CD4-positive, alpha-beta T cell treated with Interleukin-6 for 4 hours (primary cell): ENCODE results near the gene TMEM248.
A peak's percentile ranks its signal among the peaks of the same experiment; 100 is the strongest.
"Not testable (repeated sequence)": the region's sequence is repeated elsewhere in the genome, so short reads cannot be mapped to it uniquely, and the experiment has no call there.

Source experiments
- DNase-seq: peaks from one replicate; pipeline ENCODE4 v3.0.0-alpha.2; 2020; ENCODE audit warnings: mixed read lengths

TMEM248 gene

GRCh38 chr7:66952343-66953043, 31.5 kb downstream of the TMEM248 start:
- DNase-seq: no peak

- no peak for DNase-seq
These were observed 32.0 kb downstream of the TMEM248 start for GRCh38 chr7:66953044-66953427.

GRCh38 chr7:66957595-66958290, 36.7 kb downstream of the TMEM248 start:
- DNase-seq: no peak

GRCh38 chr7:66958538-66959350, 37.7 kb downstream of the TMEM248 start:
- no peak for DNase-seq

GRCh38 chr7:66960192-66960591, 39.2 kb downstream of the TMEM248 start:
- no peak for DNase-seq

- no peak for DNase-seq
These were observed 40.1 kb downstream of the TMEM248 start for GRCh38 chr7:66961096-66961495.

- DNase-seq: no peak
These were observed 43.4 kb downstream of the TMEM248 start for GRCh38 chr7:66964411-66964810.

GRCh38 chr7:66967029-66967428, 46.0 kb downstream of the TMEM248 start:
- no peak for DNase-seq

- not testable (repeated sequence) for DNase-seq
These were observed 48.0 kb downstream of the TMEM248 start for GRCh38 chr7:66969001-66969400.

GRCh38 chr7:66970310-66970709, 49.3 kb downstream of the TMEM248 start:
- DNase-seq: no peak

GRCh38 chr7:66974986-66975590, 54.1 kb downstream of the TMEM248 start:
- DNase-seq: no peak

- DNase-seq: not testable (repeated sequence)
These were observed 57.3 kb downstream of the TMEM248 start for GRCh38 chr7:66978312-66978711.

- not testable (repeated sequence) for DNase-seq
These were observed 58.0 kb downstream of the TMEM248 start for GRCh38 chr7:66979013-66979412.

GRCh38 chr7:66980336-66980735, 59.3 kb downstream of the TMEM248 start:
- not testable (repeated sequence) for DNase-seq

- not testable (repeated sequence) for DNase-seq
These were observed 68.5 kb downstream of the TMEM248 start for GRCh38 chr7:66989552-66989951.

- not testable (repeated sequence) for DNase-seq
These were observed 73.0 kb downstream of the TMEM248 start for GRCh38 chr7:66994051-66994450.

GRCh38 chr7:66994691-66995049, 73.6 kb downstream of the TMEM248 start:
- DNase-seq: peak; percentile 61

GRCh38 chr7:66995050-66995776, 74.2 kb downstream of the TMEM248 start, which contains the start of gene SBDS:
Gene SBDS (minus strand): TSS chr7:66995586. CDS start chr7:66995417, 169 bp downstream.
- DNase-seq: peak; percentile 95

- DNase-seq: peak; percentile 98
These were observed 75.6 kb downstream of the TMEM248 start, which contains the start of gene TYW1 for GRCh38 chr7:66996444-66997191. Gene TYW1 (plus strand): TSS chr7:66996833. CDS start chr7:66996979, 146 bp downstream.

- not testable (repeated sequence) for DNase-seq
These were observed 79.7 kb downstream of the TMEM248 start for GRCh38 chr7:67000601-67001258.

GRCh38 chr7:67004145-67004544, 83.1 kb downstream of the TMEM248 start:
- not testable (repeated sequence) for DNase-seq
